ENCODE data around the gene KIF5A. TPM values are rescaled to one million over a fixed set of nuclear protein-coding genes. Genes with fewer than 3 reads are reported as not detected.

KIF5A gene
- total and polyA plus RNA-seq, 2 of the 4 experiments (the other 2 are of a cell fraction) = 0.15 to 0.18 TPM

- TF ChIP-seq NFE2L2 (IDR thresholded peaks at IDR 0.05; ENCODE audit: low read depth, low read length) (no peak), ELK1 (IDR thresholded peaks at IDR 0.05; ENCODE audit: borderline replicate concordance, low read depth, low read length) (no peak), RCOR1 (IDR thresholded peaks at IDR 0.05; ENCODE audit: insufficient replicate concordance, low read length) (no peak)
Observed at GRCh38 chr12:57610554-57611107, 60.8 kb downstream of the KIF5A start (continued).
